ENCODE measurements around the gene SFXN3. TPM values are rescaled to one million over a fixed set of nuclear protein-coding genes. Genes with fewer than 3 reads are reported as not detected.
A peak's percentile ranks its signal among the peaks of the same experiment; 100 is the strongest.

The SFXN3 gene
- total RNA-seq, 2 experiments from 2014 or later = 0.41 TPM; not detected in 1

DNA sequence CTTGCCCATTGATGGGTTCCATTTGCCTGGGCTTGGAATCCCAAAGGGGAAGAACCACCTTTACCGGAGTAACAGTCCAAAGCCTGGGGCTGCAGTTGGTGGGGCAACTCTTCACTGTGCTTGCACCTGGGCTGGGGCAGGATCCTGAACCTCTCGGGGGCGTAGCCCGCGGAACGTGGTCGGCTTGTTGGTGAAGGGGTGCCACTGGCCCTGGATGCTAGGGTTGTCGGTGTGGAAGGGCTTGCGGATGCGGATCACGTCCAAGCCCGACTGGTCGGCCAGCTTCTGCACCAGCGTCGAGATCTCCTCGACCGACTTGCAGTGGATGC, 44.4 kb upstream of the SFXN3 start:
- no peak for DNase-seq (ENCODE audit: low spot score)

GRCh38 chr10:100986952-100987684, 43.9 kb upstream of the SFXN3 start, which contains the start of the genes MRPL43 and TWNK:
Gene MRPL43, minus strand, starts transcription at chr10:100987497. Its CDS starts 54 bp downstream, at chr10:100987443.
Gene TWNK, plus strand, starts transcription at chr10:100987543. Its CDS starts 668 bp downstream, at chr10:100988211.
- POLR2A ChIA-PET = interaction anchor here (1.0 to 1.5 kb wide), 2 partner anchors 9 to 20 kb away, joined by 3 to 5 read pairs; no protein-coding TSS in a partner anchor
- TF ChIP-seq, protein P1, sequence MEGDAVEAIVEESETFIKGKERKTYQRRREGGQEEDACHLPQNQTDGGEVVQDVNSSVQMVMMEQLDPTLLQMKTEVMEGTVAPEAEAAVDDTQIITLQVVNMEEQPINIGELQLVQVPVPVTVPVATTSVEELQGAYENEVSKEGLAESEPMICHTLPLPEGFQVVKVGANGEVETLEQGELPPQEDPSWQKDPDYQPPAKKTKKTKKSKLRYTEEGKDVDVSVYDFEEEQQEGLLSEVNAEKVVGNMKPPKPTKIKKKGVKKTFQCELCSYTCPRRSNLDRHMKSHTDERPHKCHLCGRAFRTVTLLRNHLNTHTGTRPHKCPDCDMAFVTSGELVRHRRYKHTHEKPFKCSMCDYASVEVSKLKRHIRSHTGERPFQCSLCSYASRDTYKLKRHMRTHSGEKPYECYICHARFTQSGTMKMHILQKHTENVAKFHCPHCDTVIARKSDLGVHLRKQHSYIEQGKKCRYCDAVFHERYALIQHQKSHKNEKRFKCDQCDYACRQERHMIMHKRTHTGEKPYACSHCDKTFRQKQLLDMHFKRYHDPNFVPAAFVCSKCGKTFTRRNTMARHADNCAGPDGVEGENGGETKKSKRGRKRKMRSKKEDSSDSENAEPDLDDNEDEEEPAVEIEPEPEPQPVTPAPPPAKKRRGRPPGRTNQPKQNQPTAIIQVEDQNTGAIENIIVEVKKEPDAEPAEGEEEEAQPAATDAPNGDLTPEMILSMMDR (conservative IDR thresholded peaks at IDR 0.05; ENCODE audit: low read length) = no peak
- no peak for TF ChIP-seq EZH2phosphoT487 (IDR thresholded peaks at IDR 0.05; ENCODE audit: borderline replicate concordance, low read depth, low read length)
- peak within 1 kb of the TSS; percentile 62 for H3K27ac ChIP-seq (ENCODE audit: low read depth, low read length, poor library complexity, severe bottlenecking)
- peak; percentile 84 for DNase-seq (ENCODE audit: low spot score)
- H3K79me2 ChIP-seq (ENCODE audit: insufficient read depth, low read depth, low read length) = peaks cover 44% of the 10 kb centered on the region
- no peaks in the 10 kb centered on the region for H3K9me3 ChIP-seq (ENCODE audit: low read length)
- H4K20me1 ChIP-seq (ENCODE audit: insufficient read depth, low read length) = 0 out of 2 replicates have a peak, but pooled peaks cover 4% of the 10 kb centered on the region
- H3K4me3 ChIP-seq (ENCODE audit: low read depth, low read length, poor library complexity, severe bottlenecking) = peak within 1 kb of the TSS; percentile 93
- intact Hi-C loops (cut with micrococcal nuclease; ENCODE audit: unreplicated experiment) = no loop called here
- peaks cover 33% of the 10 kb centered on the region for H3K36me3 ChIP-seq (ENCODE audit: insufficient read depth, low read length)
- peak within 1 kb of the TSS; percentile 50 for H2AFZ ChIP-seq (ENCODE audit: low read length)
- H3K9me2 ChIP-seq (ENCODE audit: insufficient read depth, low read length) = no peaks in the 10 kb centered on the region
- BruUV-seq (replicated peaks) = no TSS peak
- peaks cover 38% of the 10 kb centered on the region for H3K4me1 ChIP-seq (ENCODE audit: insufficient read depth, low read length, poor library complexity, severe bottlenecking)
- H3K4me2 ChIP-seq (ENCODE audit: low read length) = peak within 1 kb of the TSS; percentile 73
- CTCF ChIA-PET (ENCODE audit: unreplicated experiment) = no interaction called here

More for the DNA sequence above, 44.4 kb upstream of the SFXN3 start:
- H3K27ac ChIP-seq (ENCODE audit: low read depth, low read length, poor library complexity, severe bottlenecking) = no peak overlapping the region
- no peaks in the 10 kb centered on the region for H3K9me2 ChIP-seq (ENCODE audit: insufficient read depth, low read length)
- H2AFZ ChIP-seq (ENCODE audit: low read length) = no peak overlapping the region; the same call in 1 of the 2 replicates
- peaks cover 32% of the 10 kb centered on the region for H3K36me3 ChIP-seq (ENCODE audit: insufficient read depth, low read length)
- intact Hi-C loops (cut with micrococcal nuclease; ENCODE audit: unreplicated experiment) = no loop called here
- H3K4me1 ChIP-seq (ENCODE audit: insufficient read depth, low read length, poor library complexity, severe bottlenecking) = peaks cover 38% of the 10 kb centered on the region
- CTCF ChIA-PET (ENCODE audit: unreplicated experiment) = no interaction called here
- TF ChIP-seq, protein P1 (conservative IDR thresholded peaks at IDR 0.05; ENCODE audit: low read length) = no peak
- TF ChIP-seq EZH2phosphoT487 (IDR thresholded peaks at IDR 0.05; ENCODE audit: borderline replicate concordance, low read depth, low read length) = no peak
- POLR2A ChIA-PET = interaction anchor here (1.5 kb wide), 1 partner anchor 19 kb away, joined by 5 read pairs; no protein-coding TSS in a partner anchor
- peaks cover 44% of the 10 kb centered on the region for H3K79me2 ChIP-seq (ENCODE audit: insufficient read depth, low read depth, low read length)
- H3K4me3 ChIP-seq (ENCODE audit: low read depth, low read length, poor library complexity, severe bottlenecking) = peak overlapping the region; percentile 93
- no peaks in the 10 kb centered on the region for H3K9me3 ChIP-seq (ENCODE audit: low read length)
- H4K20me1 ChIP-seq (ENCODE audit: insufficient read depth, low read length) = 0 out of 2 replicates have a peak, but pooled peaks cover 4% of the 10 kb centered on the region
- BruUV-seq (replicated peaks) = no TSS peak
- H3K4me2 ChIP-seq (ENCODE audit: low read length) = peak overlapping the region; percentile 73

DNA sequence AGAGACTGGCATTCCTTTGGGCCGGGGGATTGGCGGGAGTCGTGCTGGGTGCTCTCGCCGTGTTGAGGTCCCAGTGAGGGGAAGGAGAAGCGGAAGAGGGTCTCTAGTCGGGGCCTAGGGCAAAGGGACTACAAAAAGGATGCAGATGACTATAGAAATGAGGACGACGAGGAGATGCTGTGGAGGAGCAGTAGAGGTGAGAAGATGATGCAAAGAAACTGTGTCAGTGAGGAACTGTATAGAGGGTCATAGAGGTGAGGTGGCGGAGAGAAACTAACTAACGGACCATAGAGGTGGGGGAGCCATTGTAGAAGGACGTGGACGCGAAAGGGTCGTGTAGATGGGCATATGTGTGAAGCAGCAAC, 43.4 kb upstream of the SFXN3 start:
- intact Hi-C loops (cut with micrococcal nuclease; ENCODE audit: unreplicated experiment) = no loop called here
- Histone ChIP-seq H4K20me1 (ENCODE audit: insufficient read depth, low read length) (0 out of 2 replicates have a peak, but pooled peaks cover 4% of the 10 kb centered on the region), H3K4me1 (ENCODE audit: insufficient read depth, low read length, poor library complexity, severe bottlenecking) (peaks cover 38% of the 10 kb centered on the region), H3K9me3 (ENCODE audit: low read length) (no peaks in the 10 kb centered on the region), H2AFZ (ENCODE audit: low read length) (peak overlapping the region; percentile 50), H3K36me3 (ENCODE audit: insufficient read depth, low read length) (peaks cover 36% of the 10 kb centered on the region), H3K4me2 (ENCODE audit: low read length) (peak overlapping the region; percentile 73), H3K9me2 (ENCODE audit: insufficient read depth, low read length) (no peaks in the 10 kb centered on the region), H3K79me2 (ENCODE audit: insufficient read depth, low read depth, low read length) (peaks cover 44% of the 10 kb centered on the region), H3K4me3 (ENCODE audit: low read depth, low read length, poor library complexity, severe bottlenecking) (peak overlapping the region; percentile 93), H3K27ac (ENCODE audit: low read depth, low read length, poor library complexity, severe bottlenecking) (peak overlapping the region; percentile 62)
- POLR2A ChIA-PET = interaction anchor here (1.0 to 1.5 kb wide), 2 partner anchors 9 to 20 kb away, joined by 3 to 5 read pairs; no protein-coding TSS in a partner anchor
- TF ChIP-seq EZH2phosphoT487 (IDR thresholded peaks at IDR 0.05; ENCODE audit: borderline replicate concordance, low read depth, low read length) = no peak
- CTCF ChIA-PET (ENCODE audit: unreplicated experiment) = no interaction called here
- no peak for DNase-seq (ENCODE audit: low spot score)
- no TSS peak for BruUV-seq (replicated peaks)

All from OCI-LY7 (cell line).